ENCODE results near the gene TRMT11. TPM values are rescaled to one million over a fixed set of nuclear protein-coding genes. Genes with fewer than 3 reads are reported as not detected.

The TRMT11 gene
- total and polyA plus RNA-seq, 10 donors = 10.7 to 37.7 (median 22.2) TPM

- no peak overlapping the region for H3K4me3 ChIP-seq
- H3K27me3 ChIP-seq (replicated peaks in 1 of 7) = no peaks in the 10 kb centered on the region
- H3K9me3 ChIP-seq = no peaks in the 10 kb centered on the region
- peaks cover 6 to 67% (median 30%) of the 10 kb centered on the region in 6 donors for H3K4me1 ChIP-seq
- no peak for DNase-seq
- no peak for TF ChIP-seq POLR2A (IDR thresholded peaks at IDR 0.05)
- TF ChIP-seq CTCF (IDR thresholded peaks at IDR 0.05 in 8 of 11, conservative IDR thresholded peaks at IDR 0.05 in 3 of 11) = no peak
- no peak for TF ChIP-seq POLR2AphosphoS5 (IDR thresholded peaks at IDR 0.05)
- intact Hi-C loops (cut with DNase I; ENCODE audit: low total_unique reads) = loop anchor here (10.0 kb wide), 1 partner anchor 1277 kb away; the partner anchor contains the start of gene RNF146
- H3K36me3 ChIP-seq = no peaks in the 10 kb centered on the region
- H3K27ac ChIP-seq = no peak overlapping the region
These were observed 1.9 kb downstream of the TRMT11 start for GRCh38 chr6:125988280-125988679.

- Histone ChIP-seq H3K27ac (no peak overlapping the region), H3K9me3 (no peaks in the 10 kb centered on the region), H3K4me3 (no peak overlapping the region), H3K36me3 (no peaks in the 10 kb centered on the region), H3K27me3 (replicated peaks in 1 of 7) (no peaks in the 10 kb centered on the region), H3K4me1 (peaks cover 6 to 67% (median 30%) of the 10 kb centered on the region in 6 donors)
- no peak for TF ChIP-seq POLR2AphosphoS5 (IDR thresholded peaks at IDR 0.05)
- TF ChIP-seq POLR2A (IDR thresholded peaks at IDR 0.05) = no peak
- no peak for TF ChIP-seq CTCF (IDR thresholded peaks at IDR 0.05 in 8 of 11, conservative IDR thresholded peaks at IDR 0.05 in 3 of 11)
- no peak for DNase-seq
- WGBS, 5 donors = 85 to 92% (median 92%) methylated on average over 3 of the region's 3 CpGs
- intact Hi-C loops (cut with DNase I; ENCODE audit: low total_unique reads) = loop anchor here (10.0 kb wide), 1 partner anchor 1275 kb away; the partner anchor contains the start of gene RNF146
These were observed 3.3 kb downstream of the TRMT11 start for GRCh38 chr6:125989631-125990030.

- H3K27ac ChIP-seq = no peak overlapping the region
- peaks cover 0 to 67% (median 33%) of the 10 kb centered on the region in 6 donors for H3K4me1 ChIP-seq
- TF ChIP-seq POLR2AphosphoS5 (IDR thresholded peaks at IDR 0.05) (no peak), CTCF (IDR thresholded peaks at IDR 0.05 in 8 of 11, conservative IDR thresholded peaks at IDR 0.05 in 3 of 11) (no peak), POLR2A (IDR thresholded peaks at IDR 0.05) (no peak)
- intact Hi-C loops (cut with DNase I; ENCODE audit: low total_unique reads) = no loop called here
- no peak for DNase-seq
- no peak overlapping the region for H3K4me3 ChIP-seq
- no peaks in the 10 kb centered on the region for H3K9me3 ChIP-seq
- H3K27me3 ChIP-seq (replicated peaks in 1 of 7) = no peaks in the 10 kb centered on the region
- no peaks in the 10 kb centered on the region for H3K36me3 ChIP-seq
- WGBS, 5 donors = 95 to 98% (median 97%) methylated on average over 1 of the region's 1 CpG
These were observed 5.3 kb downstream of the TRMT11 start for GRCh38 chr6:125991653-125992052.

- intact Hi-C loops (cut with DNase I; ENCODE audit: low total_unique reads) = no loop called here
- no peak for DNase-seq
- WGBS, 5 donors = 73 to 90% (median 80%) methylated on average over 5 of the region's 5 CpGs
- Histone ChIP-seq H3K36me3 (peaks cover 0 to 25% (median 9%) of the 10 kb centered on the region in 6 donors), H3K27ac (no peak overlapping the region), H3K4me3 (no peak overlapping the region), H3K4me1 (peaks cover 0 to 36% (median 13%) of the 10 kb centered on the region in 6 donors), H3K27me3 (replicated peaks in 1 of 7) (no peaks in the 10 kb centered on the region), H3K9me3 (no peaks in the 10 kb centered on the region)
- TF ChIP-seq POLR2AphosphoS5 (IDR thresholded peaks at IDR 0.05) (no peak), POLR2A (IDR thresholded peaks at IDR 0.05) (no peak), CTCF (IDR thresholded peaks at IDR 0.05 in 8 of 11, conservative IDR thresholded peaks at IDR 0.05 in 3 of 11) (no peak)
These were observed 8.5 kb downstream of the TRMT11 start for GRCh38 chr6:125994670-125995488.

All from spleen (tissue), 11 donors.